HEK293T (cell line): ENCODE measurements around the gene C20orf202.

Experiments
- CTCF ChIA-PET: fragments of 350-600 bp; formaldehyde crosslinking; extraction: SDS; loops from one replicate; lab custom pipeline; 2021; ENCODE audit warnings: antibody characterized with exemption, inconsistent platforms; lab: Yijun Ruan, JAX
- POLR2A ChIA-PET: fragments of 350-600 bp; formaldehyde crosslinking; extraction: SDS; loops from one replicate; lab custom pipeline; 2020; ENCODE audit warnings: antibody characterized with exemption, inconsistent platforms; lab: Yijun Ruan, JAX
- DNase-seq: peaks from one replicate; pipeline ENCODE4 v3.0.0; 2012; ENCODE audit warnings: mixed read lengths; ENCODE audit errors: extremely low spot score
- ARNT ChIP-seq: fragments of 450-650 bp; IDR thresholded peaks from 2 replicates; pipeline ENCODE4 v1.6.1; 2017; ENCODE audit warnings: mild to moderate bottlenecking
- BHLHE40 ChIP-seq: fragments of 450-650 bp; IDR thresholded peaks from 2 replicates; pipeline ENCODE4 v1.6.1; 2016; ENCODE audit warnings: mild to moderate bottlenecking, moderate library complexity, borderline replicate concordance
- CTBP1 ChIP-seq: fragments of 450-650 bp; IDR thresholded peaks from 2 replicates; pipeline ENCODE4 v1.6.1; 2016; ENCODE audit warnings: borderline replicate concordance
- ELF4 ChIP-seq: fragments of 450-650 bp; IDR thresholded peaks from 2 replicates; pipeline ENCODE4 v1.6.1; 2017; ENCODE audit warnings: antibody characterized with exemption
- FOXA1 ChIP-seq: fragments of 450-650 bp; IDR thresholded peaks from 2 replicates; pipeline ENCODE4 v1.6.1; 2016; ENCODE audit warnings: mild to moderate bottlenecking
- FOXK2 ChIP-seq: fragments of 450-650 bp; IDR thresholded peaks from 2 replicates; pipeline ENCODE4 v1.6.1; 2016; ENCODE audit warnings: mild to moderate bottlenecking
- FOXM1 ChIP-seq: fragments of 450-650 bp; IDR thresholded peaks from 2 replicates; pipeline ENCODE4 v1.6.1; 2017; ENCODE audit warnings: mild to moderate bottlenecking, borderline replicate concordance
- HDGF ChIP-seq: fragments of 450-650 bp; IDR thresholded peaks from 2 replicates; pipeline ENCODE4 v1.6.1; 2017; ENCODE audit warnings: antibody characterized with exemption, borderline replicate concordance
- L3MBTL2 ChIP-seq: fragments of 450-650 bp; conservative IDR thresholded peaks from 2 replicates; pipeline ENCODE4 v1.6.1; 2016; ENCODE audit warnings: mild to moderate bottlenecking
- LEF1 ChIP-seq: fragments of 450-650 bp; IDR thresholded peaks from 2 replicates; pipeline ENCODE4 v1.6.1; 2017; ENCODE audit warnings: mild to moderate bottlenecking, borderline replicate concordance
- NFRKB ChIP-seq: fragments of 450-650 bp; IDR thresholded peaks from 2 replicates; pipeline ENCODE4 v1.6.1; 2016; ENCODE audit warnings: mild to moderate bottlenecking, moderate library complexity
- SP1 ChIP-seq: fragments of 450-650 bp; IDR thresholded peaks from 2 replicates; pipeline ENCODE4 v1.6.1; 2017
- SUZ12 ChIP-seq: fragments of 450-650 bp; IDR thresholded peaks from 2 replicates; pipeline ENCODE4 v1.6.1; 2016; ENCODE audit warnings: mild to moderate bottlenecking
- TARDBP ChIP-seq: fragments of 450-650 bp; IDR thresholded peaks from 2 replicates; pipeline ENCODE4 v1.6.1; 2016
- ZNF384 ChIP-seq: fragments of 450-650 bp; IDR thresholded peaks from 2 replicates; pipeline ENCODE4 v1.6.1; 2016
- TF ChIP-seq, protein P1 (sequence below): fragments of 450-650 bp; IDR thresholded peaks from 2 replicates; pipeline ENCODE4 v1.6.1; 2016

Gene C20orf202

DNA sequence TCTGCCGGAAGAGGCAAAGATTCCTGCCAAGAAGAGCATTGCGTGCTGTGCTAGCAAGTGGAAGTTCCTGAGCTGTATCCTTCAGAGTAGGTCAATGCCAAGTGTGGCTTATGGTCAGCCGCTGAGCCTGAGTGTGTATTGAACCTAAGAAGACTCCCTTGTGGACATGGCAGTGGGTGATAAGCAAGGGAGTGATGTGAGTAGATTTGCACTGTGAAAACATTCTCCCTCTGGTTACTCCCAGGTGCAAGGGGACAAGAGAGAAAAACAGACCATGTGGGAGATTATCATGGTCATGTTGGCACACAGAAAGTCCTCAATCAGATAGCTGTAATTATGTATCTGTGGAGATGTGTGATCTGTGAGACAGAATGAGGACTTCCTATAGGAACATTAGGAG is 12.4 kb upstream of the C20orf202 start:
- ChIA-PET CTCF (no interaction called here), POLR2A (no interaction called here)
- no peak for TF ChIP-seq FOXK2
- TF ChIP-seq NFRKB, result no peak
- no peak for TF ChIP-seq SP1
- no peak for TF ChIP-seq ZNF384
- no peak for TF ChIP-seq BHLHE40
- TF ChIP-seq SUZ12, result no peak
- no peak for TF ChIP-seq HDGF
- no peak for TF ChIP-seq CTBP1
- TF ChIP-seq, protein P1, sequence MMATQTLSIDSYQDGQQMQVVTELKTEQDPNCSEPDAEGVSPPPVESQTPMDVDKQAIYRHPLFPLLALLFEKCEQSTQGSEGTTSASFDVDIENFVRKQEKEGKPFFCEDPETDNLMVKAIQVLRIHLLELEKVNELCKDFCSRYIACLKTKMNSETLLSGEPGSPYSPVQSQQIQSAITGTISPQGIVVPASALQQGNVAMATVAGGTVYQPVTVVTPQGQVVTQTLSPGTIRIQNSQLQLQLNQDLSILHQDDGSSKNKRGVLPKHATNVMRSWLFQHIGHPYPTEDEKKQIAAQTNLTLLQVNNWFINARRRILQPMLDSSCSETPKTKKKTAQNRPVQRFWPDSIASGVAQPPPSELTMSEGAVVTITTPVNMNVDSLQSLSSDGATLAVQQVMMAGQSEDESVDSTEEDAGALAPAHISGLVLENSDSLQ, result no peak
- no peak for TF ChIP-seq FOXM1
- TF ChIP-seq ARNT, result no peak
- TF ChIP-seq LEF1, result no peak
- no peak for TF ChIP-seq ELF4
- TF ChIP-seq TARDBP, result no peak
- DNase-seq, result no peak

DNA sequence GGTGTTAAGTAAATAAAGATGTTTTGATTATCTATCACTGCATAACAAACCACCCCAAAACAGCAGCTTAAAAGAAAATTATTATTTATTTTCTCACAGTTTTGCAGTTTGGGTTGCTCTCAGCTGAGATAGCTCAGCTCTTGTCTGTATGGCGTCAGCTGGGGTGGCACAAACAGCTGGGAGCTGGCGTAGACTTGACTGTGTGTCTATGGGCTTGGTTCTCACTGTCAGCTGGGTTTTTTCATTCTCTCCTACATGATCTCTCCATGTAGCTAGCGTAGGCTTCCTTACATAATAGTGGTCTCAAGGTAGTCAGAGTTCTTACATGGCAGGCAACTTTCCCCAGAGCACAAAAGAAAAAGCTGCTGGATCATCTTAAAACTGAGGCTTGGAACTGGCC is 12.0 kb upstream of the C20orf202 start:
- ChIA-PET POLR2A (no interaction called here), CTCF (no interaction called here)
- no peak for DNase-seq
- TF ChIP-seq ZNF384 (no peak), TARDBP (no peak), ELF4 (no peak), SP1 (no peak), FOXM1 (no peak)
- TF ChIP-seq, protein P1, result no peak

DNA sequence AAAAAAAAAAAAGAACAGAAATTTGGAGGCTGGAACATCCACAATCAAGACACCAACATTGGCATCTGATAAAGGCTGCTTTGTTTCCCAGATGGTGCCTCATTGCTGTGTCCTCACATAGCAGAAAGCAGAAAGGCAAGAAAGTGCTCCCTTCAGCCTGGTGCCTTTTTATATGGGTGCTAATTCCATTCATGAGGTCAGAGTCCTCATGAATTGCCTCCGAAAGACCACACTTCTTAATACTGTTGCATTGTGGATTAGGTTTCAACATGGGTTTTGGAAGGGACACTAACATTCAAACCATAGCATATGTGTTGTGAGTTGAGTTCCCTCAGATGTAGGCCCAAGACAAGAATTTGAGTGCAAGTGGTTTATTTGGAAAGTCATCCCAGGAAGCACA is 8.0 kb upstream of the C20orf202 start:
- no peak for DNase-seq
- POLR2A ChIA-PET, result no interaction called here
- CTCF ChIA-PET, result no interaction called here
- TF ChIP-seq SP1 (no peak), FOXK2 (no peak), TARDBP (no peak), L3MBTL2 (no peak), NFRKB (no peak), CTBP1 (no peak), ELF4 (no peak), FOXA1 (no peak), ZNF384 (no peak), LEF1 (no peak), FOXM1 (no peak)
- TF ChIP-seq, protein P1, result no peak

DNA sequence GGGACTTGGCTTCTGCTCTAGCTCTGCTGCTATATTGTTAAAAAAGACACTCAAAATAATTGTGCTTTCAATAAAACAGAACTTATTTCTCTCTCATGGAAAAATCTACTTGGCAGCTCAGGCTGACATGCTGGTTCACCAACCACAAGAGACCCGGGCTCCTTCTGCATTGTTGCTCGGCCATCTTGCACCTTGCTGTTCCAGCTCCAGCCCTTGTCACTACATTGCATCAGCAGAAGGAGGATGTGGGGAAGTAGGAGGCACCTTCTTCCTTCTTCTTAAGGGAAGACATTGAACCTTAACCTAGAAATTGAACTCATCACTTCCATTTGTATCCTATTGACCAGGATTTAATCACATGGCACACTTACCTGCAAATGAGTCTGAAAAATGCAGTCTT is 6.6 kb upstream of the C20orf202 start:
- TF ChIP-seq FOXM1, result no peak
- no peak for TF ChIP-seq HDGF
- no peak for TF ChIP-seq ARNT
- TF ChIP-seq SP1, result no peak
- no peak for TF ChIP-seq L3MBTL2
- TF ChIP-seq TARDBP, result no peak
- TF ChIP-seq CTBP1, result no peak
- no peak for TF ChIP-seq ELF4
- no peak for TF ChIP-seq NFRKB
- TF ChIP-seq, protein P1, result no peak
- no peak for TF ChIP-seq LEF1
- TF ChIP-seq BHLHE40, result no peak
- TF ChIP-seq SUZ12, result no peak
- no peak for TF ChIP-seq FOXA1
- no peak for TF ChIP-seq ZNF384
- POLR2A ChIA-PET, result no interaction called here
- no peak for DNase-seq
- CTCF ChIA-PET, result no interaction called here

DNA sequence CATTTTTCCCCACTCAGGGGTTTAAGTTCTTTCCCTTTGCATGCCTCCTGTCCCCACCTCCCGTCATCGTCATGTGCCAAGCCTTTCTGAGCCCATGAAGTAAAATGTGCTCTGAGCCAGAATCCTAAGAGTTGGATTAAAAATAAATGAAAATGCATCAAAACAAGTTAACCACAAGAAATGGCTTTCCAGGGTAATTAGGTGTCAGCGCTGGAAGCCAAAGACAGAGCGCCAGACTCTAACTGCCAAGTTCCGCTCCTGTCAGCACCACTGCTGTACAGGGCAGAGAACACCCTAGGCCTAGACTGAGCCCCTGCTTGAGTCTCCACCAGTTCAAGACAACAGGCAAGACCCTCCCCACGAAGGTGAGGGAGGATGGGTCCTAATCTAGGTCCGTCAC is 5.5 kb upstream of the C20orf202 start:
- no peak for DNase-seq
- ChIA-PET CTCF (no interaction called here), POLR2A (no interaction called here)
- TF ChIP-seq SP1, result no peak
- TF ChIP-seq ARNT, result no peak
- no peak for TF ChIP-seq HDGF
- TF ChIP-seq, protein P1, result no peak
- no peak for TF ChIP-seq FOXM1
- no peak for TF ChIP-seq SUZ12

DNA sequence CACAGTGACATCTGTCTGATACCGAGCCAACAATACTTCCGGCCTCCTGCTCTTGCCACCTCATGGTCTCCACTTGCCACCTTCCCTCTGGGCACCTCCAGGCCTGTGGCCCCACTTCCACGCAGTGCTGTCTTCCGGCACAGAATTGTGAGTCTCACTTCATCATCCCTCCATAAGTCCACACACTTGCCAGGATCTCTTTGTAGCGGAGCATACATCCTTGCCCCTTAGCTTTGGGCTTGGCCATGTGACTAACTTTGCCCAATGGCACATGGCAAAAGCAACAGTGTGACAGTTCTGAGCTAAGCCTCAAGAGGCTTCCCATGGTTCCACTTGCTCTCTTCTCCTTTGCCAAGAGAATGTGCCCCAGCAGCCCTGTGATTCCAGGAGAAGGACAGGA is 4.5 kb upstream of the C20orf202 start:
- TF ChIP-seq BHLHE40 (no peak), TARDBP (no peak), ELF4 (no peak), FOXA1 (no peak), L3MBTL2 (no peak), NFRKB (no peak), FOXM1 (no peak), ARNT (no peak), HDGF (no peak), LEF1 (no peak), FOXK2 (no peak), SUZ12 (no peak), CTBP1 (no peak), SP1 (no peak), ZNF384 (no peak)
- TF ChIP-seq, protein P1, result no peak
- ChIA-PET CTCF (interaction anchor here (0.9 kb wide), 1 partner anchor 14 kb away, joined by 3 read pairs; no protein-coding TSS in a partner anchor), POLR2A (no interaction called here)
- DNase-seq, result no peak
